Osteocyte (in vitro differentiated cells): ENCODE results near the gene KCTD1. TPM values are rescaled to one million over a fixed set of nuclear protein-coding genes. Genes with fewer than 3 reads are reported as not detected.

Experiments used
- DNase-seq: peaks from one replicate; pipeline ENCODE4 v3.0.0; 2021; ENCODE audit warnings: mixed read lengths; ENCODE audit not compliant: unreplicated experiment; ENCODE audit errors: extremely low spot score
- H3K27ac Mint-ChIP-seq: one replicate; pipeline ENCODE4 v1.8.0; 2021; ENCODE audit warnings: mild to moderate bottlenecking, mixed read lengths; ENCODE audit not compliant: unreplicated experiment
- H3K27me3 Mint-ChIP-seq: one replicate; pipeline ENCODE4 v1.8.0; 2021; ENCODE audit warnings: mixed read lengths; ENCODE audit not compliant: unreplicated experiment
- H3K36me3 Mint-ChIP-seq: one replicate; pipeline ENCODE4 v1.8.0; 2021; ENCODE audit warnings: mixed read lengths; ENCODE audit not compliant: unreplicated experiment
- H3K4me1 Mint-ChIP-seq: one replicate; pipeline ENCODE4 v1.8.0; 2021; ENCODE audit warnings: mixed read lengths; ENCODE audit not compliant: unreplicated experiment
- H3K4me3 Mint-ChIP-seq: one replicate; pipeline ENCODE4 v1.8.0; 2021; ENCODE audit warnings: mild to moderate bottlenecking, moderate library complexity, mixed read lengths; ENCODE audit not compliant: unreplicated experiment
- H3K9me3 Mint-ChIP-seq: one replicate; pipeline ENCODE4 v1.8.0; 2021; ENCODE audit warnings: mixed read lengths; ENCODE audit not compliant: unreplicated experiment
- total RNA-seq: library from RNA; stranded (reverse); gene quantifications from 2 replicates; pipeline ENCODE4 v1.2.1, GENCODE V29; 2021
- TF ChIP-seq, protein P1 (sequence below): fragments of 200-600 bp; sonication (generic); IDR thresholded peaks from 2 replicates; pipeline ENCODE4 v1.5.0; 2021; ENCODE audit warnings: antibody characterized with exemption, mild to moderate bottlenecking, moderate library complexity

KCTD1 gene
- total RNA-seq, 1 donor from 2014 or later = 25.7 TPM

- Mint-ChIP-seq H3K4me1 (peaks cover 20% of the 10 kb centered on the region), H3K4me3 (no peak overlapping the region), H3K9me3 (no peaks in the 10 kb centered on the region), H3K27me3 (no peaks in the 10 kb centered on the region), H3K27ac (no peak overlapping the region), H3K36me3 (peaks cover 2% of the 10 kb centered on the region)
- TF ChIP-seq, protein P1, sequence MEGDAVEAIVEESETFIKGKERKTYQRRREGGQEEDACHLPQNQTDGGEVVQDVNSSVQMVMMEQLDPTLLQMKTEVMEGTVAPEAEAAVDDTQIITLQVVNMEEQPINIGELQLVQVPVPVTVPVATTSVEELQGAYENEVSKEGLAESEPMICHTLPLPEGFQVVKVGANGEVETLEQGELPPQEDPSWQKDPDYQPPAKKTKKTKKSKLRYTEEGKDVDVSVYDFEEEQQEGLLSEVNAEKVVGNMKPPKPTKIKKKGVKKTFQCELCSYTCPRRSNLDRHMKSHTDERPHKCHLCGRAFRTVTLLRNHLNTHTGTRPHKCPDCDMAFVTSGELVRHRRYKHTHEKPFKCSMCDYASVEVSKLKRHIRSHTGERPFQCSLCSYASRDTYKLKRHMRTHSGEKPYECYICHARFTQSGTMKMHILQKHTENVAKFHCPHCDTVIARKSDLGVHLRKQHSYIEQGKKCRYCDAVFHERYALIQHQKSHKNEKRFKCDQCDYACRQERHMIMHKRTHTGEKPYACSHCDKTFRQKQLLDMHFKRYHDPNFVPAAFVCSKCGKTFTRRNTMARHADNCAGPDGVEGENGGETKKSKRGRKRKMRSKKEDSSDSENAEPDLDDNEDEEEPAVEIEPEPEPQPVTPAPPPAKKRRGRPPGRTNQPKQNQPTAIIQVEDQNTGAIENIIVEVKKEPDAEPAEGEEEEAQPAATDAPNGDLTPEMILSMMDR = no peak
- no peak for DNase-seq
These were observed 11.7 kb downstream of the KCTD1 start for GRCh38 chr18:26536664-26537063.

- Mint-ChIP-seq H3K36me3 (no peaks in the 10 kb centered on the region), H3K27ac (no peak overlapping the region), H3K9me3 (no peaks in the 10 kb centered on the region), H3K4me3 (no peak overlapping the region), H3K4me1 (peaks cover 17% of the 10 kb centered on the region), H3K27me3 (no peaks in the 10 kb centered on the region)
- no peak for DNase-seq
- TF ChIP-seq, protein P1 = no peak
These were observed 12.3 kb downstream of the KCTD1 start for GRCh38 chr18:26536032-26536431.

GRCh38 chr18:26535630-26536029 is 12.7 kb downstream of the KCTD1 start:
- no peak overlapping the region for H3K27ac Mint-ChIP-seq
- H3K9me3 Mint-ChIP-seq = no peaks in the 10 kb centered on the region
- TF ChIP-seq, protein P1 = no peak
- no peaks in the 10 kb centered on the region for H3K36me3 Mint-ChIP-seq
- H3K27me3 Mint-ChIP-seq = no peaks in the 10 kb centered on the region
- no peak for DNase-seq
- no peak overlapping the region for H3K4me3 Mint-ChIP-seq
- peaks cover 16% of the 10 kb centered on the region for H3K4me1 Mint-ChIP-seq

DNA sequence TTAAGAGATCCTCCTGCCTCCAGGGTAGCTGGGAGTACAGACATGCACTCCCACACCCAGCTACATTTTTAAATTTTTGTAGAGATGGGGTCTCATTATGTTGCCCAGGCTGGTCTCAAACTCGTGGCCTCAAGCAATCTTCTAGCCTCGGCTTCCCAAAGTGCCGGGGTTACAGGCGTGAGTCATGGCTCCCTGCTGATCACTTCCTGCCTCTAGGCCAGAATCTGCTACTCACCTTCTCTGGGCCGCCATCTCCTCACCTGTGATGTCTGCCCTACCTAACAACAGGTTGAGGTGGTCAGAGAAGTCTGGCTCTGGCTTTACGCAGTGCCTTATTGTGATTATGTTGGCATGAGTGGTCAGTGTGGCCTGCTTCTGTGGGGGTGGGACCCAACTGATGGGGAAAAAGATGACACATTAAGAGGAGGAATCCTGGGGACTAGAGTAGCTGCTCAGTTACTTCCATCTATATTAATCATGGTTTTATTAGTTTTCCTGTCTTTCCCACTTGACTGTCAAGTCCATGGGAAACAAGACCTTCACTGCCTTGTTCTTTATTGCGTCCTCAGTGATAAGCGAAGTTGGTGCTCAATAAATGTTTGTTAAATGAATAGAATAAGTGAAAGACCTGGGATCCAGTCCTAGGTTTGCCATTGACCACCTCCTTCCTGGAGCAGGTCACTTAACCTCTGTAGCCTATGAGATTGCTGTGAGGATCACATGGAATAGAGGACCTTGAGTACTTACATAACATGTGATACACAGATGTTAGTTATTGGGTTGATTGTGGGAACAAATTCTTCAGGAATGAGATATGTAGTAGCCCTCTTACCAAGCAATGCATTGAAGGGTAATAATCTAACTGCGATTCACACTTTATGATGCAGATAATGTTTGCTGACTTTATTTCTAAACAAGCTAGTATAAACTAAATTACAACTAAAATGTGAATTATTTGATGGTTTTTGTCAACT is 15.7 kb downstream of the KCTD1 start:
- H3K27me3 Mint-ChIP-seq = no peaks in the 10 kb centered on the region
- H3K4me3 Mint-ChIP-seq = no peak overlapping the region
- no peak overlapping the region for H3K27ac Mint-ChIP-seq
- no peaks in the 10 kb centered on the region for H3K36me3 Mint-ChIP-seq
- no peaks in the 10 kb centered on the region for H3K9me3 Mint-ChIP-seq
- peaks cover 10% of the 10 kb centered on the region for H3K4me1 Mint-ChIP-seq
- no peak for DNase-seq
- TF ChIP-seq, protein P1 = no peak

DNA sequence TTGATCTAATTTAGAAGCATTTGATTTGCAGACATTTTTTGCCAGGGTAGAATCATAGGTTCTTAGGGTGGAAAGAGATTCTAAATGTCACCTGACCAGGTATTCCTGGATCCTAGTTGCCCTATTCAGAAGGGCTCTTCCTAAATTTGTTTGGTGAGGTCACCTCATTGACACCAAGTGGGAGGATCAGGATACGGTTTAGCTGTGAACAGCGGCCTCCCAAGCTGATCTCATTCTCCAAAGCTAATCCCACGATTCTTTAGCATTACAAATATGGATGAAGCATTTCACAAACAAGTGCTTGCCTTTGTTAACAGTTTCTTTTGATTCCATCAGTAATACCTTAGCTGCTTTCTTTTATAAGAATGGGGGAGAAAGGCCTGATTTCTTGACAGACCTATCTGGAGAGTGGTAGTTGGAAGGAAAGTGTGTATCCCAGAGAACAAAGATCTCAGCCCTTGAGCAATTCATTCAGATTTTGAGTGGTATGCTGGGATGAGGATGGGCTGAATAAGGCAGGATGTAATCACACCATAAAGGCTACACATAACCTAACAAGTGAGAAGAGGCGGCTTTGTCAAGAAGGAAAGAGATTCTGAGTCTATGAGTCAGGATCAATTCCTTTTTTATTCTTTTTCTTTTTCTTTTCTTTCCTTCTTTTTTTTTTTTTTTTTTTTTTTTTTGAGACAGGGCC is 16.6 kb downstream of the KCTD1 start:
- no peaks in the 10 kb centered on the region for H3K27me3 Mint-ChIP-seq
- no peak overlapping the region for H3K4me3 Mint-ChIP-seq
- no peak overlapping the region for H3K27ac Mint-ChIP-seq
- H3K4me1 Mint-ChIP-seq = peaks cover 9% of the 10 kb centered on the region
- TF ChIP-seq, protein P1 = no peak
- no peaks in the 10 kb centered on the region for H3K36me3 Mint-ChIP-seq
- DNase-seq = no peak
- no peaks in the 10 kb centered on the region for H3K9me3 Mint-ChIP-seq
